Effector CD8-positive, alpha-beta T cell (primary cell): Measurements from ENCODE around the gene SH3GL3.

Experiments
- DNase-seq: peaks from one replicate; lab custom pipeline; 2025; lab: John Stamatoyannopoulos, UW
- total RNA-seq, 4 experiments: gene quantifications; one replicate each; lab custom pipeline; 2026; lab: John Stamatoyannopoulos, UW

SH3GL3 gene, protein sequence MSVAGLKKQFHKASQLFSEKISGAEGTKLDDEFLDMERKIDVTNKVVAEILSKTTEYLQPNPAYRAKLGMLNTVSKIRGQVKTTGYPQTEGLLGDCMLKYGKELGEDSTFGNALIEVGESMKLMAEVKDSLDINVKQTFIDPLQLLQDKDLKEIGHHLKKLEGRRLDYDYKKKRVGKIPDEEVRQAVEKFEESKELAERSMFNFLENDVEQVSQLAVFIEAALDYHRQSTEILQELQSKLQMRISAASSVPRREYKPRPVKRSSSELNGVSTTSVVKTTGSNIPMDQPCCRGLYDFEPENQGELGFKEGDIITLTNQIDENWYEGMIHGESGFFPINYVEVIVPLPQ
- 0 to 0.18 (median 0) reads per million in 4 experiments for total RNA-seq

DNA sequence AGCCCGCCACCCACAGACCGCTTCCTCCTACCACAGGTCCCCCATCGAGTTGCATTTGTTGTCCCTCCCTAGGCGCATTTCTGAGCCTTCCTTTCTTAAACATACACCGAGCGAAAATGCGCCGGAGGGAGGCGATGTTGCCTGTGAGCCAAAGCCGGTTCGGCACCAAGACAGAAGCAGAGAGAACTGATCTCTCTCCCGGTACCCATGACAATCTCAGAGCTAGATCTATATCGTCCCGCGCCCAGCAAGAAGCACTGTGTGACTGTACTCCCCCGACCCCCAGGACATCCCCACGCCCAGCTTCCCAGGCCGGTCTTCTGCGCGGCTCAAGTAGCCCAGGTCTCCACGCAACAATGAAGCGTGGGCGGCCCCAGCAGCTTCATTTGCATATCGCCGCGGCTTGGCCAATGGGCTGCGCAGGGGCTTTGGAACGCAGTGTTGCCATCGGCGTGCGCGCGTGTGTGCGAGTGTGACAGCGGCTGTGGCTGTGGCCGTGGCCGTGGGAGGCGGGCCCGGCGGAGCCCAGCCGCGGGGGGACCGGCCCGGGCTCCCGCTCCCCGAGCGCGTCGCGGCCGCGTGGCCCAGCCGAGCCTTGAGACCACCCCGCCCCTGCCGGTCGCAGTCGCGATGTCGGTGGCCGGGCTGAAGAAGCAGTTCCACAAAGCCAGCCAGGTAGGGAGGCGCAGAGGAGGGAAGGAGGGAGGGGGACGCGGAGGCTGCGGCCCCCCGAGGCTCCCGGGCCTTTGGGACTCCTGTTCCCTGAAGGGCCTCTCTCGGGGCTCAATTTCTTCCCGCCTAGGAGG lies at the start of gene SH3GL3:
Gene SH3GL3 (plus strand): TSS at position 438 of the 806 bp plus-strand sequence. CDS start 193 bp downstream, at position 631.
- peak; percentile 8 for DNase-seq

DNA sequence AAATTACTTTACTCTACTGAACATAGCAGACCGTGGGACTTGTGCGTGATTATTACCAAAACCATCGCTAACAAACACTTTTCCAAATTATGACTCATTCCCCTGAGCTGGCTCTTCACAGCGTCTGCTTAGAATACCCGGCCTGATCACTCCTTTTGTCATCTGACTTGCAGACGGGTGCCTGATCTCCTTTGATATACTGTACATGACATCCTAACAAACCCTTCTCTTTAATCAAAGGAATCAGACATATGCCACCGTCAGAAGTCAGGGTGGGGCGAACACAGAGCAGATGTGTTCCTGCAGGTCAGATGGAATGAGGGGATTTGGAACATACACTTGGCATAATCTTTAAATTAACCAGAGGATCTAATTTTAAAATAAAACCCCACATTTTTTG lies 48.5 kb upstream of the SH3GL3 start:
- no peak for DNase-seq

DNA sequence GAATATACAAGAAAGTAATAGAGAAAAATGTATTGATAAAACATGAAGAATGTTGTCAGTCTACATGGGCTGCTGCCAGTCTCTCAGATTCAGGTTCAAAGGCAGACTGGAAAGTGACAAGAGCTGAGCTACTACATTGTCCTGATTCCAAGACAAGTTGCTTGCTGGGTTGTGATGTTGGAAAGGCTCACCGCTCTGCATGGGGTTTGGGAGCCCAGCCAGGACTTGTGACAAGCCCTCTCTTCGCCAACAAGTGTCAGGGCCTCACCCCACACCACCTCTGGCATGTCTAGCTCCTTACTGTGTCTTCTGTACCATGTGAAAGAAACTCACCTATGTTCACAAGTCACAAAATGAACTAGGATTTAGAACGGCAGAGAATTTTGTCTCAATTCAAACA lies 43.0 kb upstream of the SH3GL3 start:
- no peak for DNase-seq

DNA sequence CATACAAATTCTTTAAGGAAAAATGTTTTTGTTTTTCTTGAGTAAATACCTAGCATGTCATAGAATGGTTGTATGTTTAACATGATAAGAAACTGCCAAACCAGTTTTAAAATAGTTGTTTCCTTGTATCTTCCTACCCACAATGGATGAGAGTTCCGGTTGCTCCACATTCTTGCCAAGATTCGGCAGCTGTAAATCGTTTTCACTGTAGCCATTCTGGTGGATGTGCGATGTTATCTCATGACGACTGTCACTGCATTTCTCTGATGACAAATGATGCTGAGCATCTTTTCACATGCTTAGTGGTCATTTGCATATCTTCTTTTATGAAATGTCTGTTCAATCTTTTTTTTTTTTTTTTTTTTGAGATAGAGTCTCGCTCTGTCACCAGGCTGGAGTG lies 36.6 kb upstream of the SH3GL3 start:
- no peak for DNase-seq

DNA sequence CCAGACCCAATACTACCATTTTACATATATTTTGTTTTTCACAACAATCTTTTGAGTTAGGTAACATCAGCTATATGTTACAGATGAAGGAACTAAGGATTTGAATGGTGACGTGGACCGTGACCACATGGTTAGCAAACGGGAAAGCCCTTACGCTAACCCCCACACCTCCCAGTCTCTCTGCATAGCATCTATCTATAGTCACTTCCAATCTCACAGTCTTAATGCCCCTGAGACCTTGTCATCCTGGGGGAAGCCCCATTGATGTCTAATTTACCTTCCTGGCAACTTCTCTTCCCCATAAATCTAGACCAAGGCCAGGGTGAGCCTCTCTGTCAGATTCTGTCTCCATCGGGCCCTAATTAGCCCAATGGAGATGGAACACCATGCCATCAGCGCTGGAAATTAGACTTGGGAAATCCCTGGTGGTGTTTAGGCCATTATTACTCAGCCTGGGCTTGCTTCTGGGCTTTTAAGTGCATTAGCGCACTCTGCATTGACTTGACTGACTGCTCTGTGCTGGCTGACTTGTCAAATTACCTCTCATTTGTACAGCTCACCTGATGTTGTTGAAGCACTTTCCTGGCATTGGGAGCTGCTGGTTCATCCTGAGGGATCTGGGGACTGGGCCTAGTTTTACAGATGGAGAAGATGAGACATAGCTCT lies 34.0 kb upstream of the SH3GL3 start:
- DNase-seq = no peak

DNA sequence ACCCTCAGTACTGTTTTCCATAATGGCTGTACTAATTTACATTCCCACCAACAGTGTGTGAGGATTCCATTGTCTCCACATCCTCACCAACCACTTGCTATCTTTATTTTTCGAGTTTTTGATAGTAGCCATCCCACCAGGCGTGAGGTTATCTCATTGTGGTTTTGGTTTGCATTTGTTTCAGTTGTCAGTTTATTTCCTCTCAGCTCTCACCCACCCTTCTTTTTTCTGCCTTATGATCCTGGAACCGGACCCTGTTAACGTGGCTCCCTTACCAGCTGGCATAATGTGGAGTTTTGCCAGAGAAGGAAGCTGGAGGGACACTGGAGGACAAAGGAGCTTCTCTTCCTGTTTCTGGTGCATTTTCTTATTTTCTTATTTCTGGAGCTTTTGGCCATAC lies 25.1 kb upstream of the SH3GL3 start:
- DNase-seq = no peak

DNA sequence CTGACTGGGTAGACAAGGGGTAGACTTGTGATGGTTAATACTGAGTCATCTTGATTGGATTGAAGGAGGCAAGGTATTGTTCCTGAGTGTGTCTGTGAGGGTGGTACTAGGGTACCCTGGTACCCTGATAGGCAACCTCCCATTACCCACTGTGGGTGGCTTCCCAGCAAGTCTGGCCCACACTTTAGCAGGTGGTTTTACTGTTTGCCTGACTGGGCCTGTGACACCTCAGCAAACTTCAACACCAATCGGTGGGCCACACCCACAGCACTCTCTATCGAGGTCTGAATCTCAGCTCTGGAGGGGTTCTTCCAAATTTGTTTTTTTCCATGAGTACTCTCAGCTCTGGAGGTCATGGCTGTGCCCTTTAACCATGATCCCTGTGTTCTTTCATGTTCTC lies 24.6 kb upstream of the SH3GL3 start:
- DNase-seq = no peak

DNA sequence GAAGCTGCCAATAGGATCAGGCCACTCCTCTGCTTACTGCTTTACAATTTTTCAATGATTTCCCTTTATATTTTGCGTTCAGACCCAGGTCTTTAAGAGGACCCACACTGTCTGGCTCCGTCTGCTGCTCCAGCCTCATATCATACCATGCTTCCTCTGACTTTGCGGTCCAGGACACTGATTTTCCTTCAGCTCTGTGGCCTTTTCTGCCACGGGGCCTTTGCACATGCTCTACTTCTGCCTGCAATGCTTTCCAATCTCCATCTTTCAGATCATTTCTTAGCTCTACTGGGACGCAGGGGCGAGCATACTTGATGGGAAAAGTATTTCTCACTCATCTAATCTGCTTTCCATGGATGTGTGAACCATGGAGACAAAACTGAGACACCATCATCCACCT lies 23.0 kb upstream of the SH3GL3 start:
- no peak for DNase-seq

DNA sequence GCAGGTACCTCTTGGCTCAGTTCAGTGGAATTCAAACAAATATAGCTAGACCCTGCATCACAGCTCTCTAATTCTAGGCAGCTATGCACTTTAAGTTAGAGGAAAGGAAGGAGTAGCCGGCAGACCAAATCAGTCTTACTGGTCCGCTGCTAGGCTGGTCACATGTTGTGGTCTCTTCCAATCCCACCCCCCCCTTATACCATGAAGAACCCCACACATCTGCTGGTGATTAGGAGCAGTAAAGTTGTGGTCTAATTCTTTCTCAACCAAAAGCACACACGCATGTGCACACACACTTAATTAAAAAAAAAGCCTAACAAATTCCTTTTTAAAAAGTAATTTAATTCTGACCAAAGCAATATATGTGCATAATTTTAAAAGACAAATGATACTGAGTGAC lies 16.7 kb upstream of the SH3GL3 start:
- DNase-seq = no peak

DNA sequence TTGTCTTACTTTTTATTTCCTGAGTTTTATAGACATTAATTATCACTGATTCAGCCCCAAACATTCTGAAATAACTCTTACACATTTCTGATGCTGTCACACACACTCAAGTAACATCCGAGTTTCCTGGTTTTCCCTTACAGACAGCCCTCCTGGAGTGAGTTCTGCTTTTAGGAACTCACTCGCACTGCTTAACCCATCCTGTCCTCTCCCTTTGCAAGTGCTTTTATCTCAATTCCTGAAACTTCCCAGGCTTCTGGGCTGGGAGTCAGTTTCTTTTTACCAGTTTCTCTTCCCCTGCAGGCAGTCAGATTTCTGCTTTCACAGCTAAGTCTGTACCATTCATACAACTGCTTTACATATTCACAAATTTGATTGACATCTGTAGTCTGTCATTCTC lies 15.6 kb upstream of the SH3GL3 start:
- no peak for DNase-seq

DNA sequence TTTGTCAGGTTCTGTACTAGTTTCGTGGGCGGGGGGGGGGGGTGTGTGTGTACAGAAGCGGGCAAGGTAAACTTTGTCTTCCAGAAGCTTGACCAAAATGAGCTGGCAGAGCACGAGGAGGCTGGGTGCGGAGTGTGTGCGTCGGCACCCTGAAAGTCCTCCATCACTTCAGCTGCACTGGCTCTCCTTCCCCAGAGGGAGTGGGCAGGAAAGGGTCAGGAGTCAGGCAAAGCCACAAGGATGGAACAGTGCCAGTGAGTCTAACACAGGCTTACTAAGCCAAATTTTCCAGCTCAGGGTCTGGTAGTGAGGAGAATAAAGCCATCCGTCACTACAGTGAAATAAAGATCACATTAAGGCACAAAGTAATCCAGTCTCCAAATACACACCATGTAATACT lies 11.9 kb upstream of the SH3GL3 start:
- DNase-seq = no peak

DNA sequence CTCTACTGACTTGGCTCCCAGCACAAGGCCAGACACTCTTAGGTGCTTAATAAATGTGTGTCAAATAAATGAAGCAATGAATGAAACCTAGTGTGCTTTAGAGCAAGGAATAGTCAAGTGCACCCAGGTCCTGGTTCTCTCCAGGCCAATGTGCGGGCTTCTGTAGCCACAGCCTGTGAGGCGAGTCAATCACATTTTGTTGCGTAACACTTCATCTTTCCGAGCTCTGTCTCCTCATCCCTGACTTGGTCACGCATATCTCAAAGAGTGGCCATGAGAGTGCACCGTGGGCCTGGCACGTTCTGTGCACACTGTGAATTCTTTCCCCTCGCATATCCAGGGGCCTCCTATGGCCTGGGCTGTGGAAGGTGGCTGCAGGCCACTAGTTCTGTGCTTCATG lies 11.4 kb upstream of the SH3GL3 start:
- no peak for DNase-seq

DNA sequence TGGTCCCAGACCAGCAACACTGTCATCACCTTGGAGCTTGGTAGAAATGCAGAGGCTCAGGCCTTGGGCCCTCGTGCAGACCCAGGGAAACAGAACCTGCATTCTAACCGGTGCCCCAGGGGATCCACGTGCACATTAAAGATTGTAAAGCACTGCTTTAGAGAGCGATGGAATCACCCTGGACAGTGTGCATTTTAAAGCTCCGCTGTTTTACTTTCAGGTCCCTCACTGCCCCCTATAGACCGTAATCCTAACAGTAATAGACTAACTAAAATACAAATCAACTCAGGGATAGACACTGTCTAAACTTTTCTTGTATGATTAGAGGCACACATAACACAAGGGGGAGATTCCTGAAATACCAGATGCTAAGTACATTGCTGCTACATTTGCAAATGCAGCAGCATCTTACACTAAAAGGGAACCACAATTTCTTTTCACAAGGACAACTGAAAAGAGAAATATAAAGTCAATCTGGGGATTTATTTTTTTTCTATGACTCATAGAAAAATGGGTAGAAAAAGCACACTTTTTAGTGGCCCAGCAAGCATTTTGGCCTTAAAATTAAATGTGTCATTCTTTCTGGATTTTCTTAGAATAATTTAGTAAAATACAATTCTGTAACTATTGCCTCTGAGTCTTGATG lies 10.5 kb upstream of the SH3GL3 start:
- no peak for DNase-seq

DNA sequence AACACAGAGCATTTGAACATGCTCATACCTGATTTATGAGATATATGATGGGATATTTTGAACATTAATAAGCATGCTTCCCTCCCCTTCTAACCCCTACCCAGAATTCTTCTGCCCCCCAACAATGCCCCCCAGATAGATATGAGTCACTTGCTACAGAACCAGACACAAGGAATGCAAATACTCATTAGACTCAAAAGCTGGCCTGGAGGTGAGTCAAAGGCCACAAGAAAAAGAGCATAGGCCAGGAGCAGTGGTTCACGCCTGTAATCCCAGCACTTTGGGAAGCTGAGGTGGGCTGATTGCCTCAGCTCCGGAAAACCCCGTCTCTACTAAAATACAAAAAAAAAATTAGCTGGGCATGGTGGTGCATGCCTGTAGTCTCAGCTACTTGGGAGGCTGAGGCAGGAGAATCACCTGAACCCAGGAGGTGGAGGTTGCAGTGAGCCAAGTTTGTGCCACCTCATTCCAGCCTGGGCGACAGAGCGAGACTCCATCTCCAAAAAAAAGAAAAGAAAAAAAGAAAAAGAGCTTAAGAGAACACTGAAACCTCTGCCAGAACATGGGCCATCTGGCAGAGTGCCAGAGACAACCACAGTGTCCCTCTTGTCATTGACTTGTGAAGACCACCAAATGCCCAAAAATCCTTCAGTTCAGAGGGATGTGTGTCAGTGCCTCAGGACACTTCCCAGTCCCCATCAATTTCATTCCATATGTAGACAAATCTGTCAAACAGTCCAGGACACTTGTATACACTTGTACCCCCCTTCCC lies 3.9 kb upstream of the SH3GL3 start:
- no peak for DNase-seq

DNA sequence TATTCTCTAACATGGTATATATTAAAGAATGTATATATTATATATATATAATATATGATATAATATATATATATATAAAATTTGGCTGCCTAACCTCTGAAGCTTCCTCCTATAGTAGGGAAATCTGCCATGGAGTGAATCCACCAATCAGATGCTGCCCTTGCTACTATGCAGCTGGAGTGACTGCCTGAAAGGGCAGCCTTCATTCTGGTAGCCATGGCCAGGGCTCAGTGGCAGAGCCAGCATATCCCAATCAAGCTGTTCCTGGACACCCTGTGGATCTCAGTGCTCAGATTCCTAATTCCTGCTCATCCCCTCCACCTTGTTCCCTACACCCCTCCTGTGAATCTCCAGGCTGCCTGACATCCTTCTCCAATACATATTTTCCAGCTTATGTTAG lies 2.2 kb upstream of the SH3GL3 start:
- DNase-seq = no peak

DNA sequence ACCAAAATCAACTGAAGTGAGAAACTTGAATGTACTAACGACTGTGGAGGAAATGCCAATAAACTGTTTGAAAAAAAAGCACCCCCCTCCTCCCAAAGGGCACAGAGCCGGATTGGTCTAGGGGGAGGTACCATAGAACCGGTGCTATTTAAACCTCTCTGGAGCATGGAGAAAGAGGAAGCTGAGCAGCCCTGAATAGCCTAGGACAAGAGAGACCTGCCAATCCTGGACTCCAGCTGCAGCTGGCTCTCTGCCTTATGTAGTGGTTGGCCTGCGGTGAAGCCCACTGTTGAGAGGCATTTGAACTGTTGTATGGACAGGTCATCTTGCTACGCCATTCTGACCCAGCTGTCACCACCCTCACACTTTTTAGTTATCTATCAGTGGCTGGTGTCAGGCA lies 1.5 kb upstream of the SH3GL3 start:
- DNase-seq = no peak

DNA sequence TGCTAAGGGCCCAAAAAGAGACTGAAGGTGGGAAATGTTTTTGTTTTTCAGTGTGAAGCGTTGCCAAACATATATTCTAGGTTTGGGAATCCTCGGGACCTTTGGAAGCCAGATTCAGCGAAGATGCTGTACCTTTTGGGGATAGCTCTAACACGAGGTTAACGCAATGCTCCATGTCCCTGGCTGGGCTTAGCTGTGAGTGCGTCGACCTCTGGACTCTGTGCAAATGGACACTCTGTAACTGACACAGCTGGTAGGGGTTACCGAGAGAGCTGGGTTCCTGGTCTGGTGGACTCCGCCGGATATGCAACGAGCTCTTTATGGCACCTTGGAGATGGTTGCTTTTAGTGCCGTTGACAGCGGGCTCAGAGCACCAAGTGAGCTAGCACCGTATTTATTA lies 724 bp upstream of the SH3GL3 start:
- no peak for DNase-seq

DNA sequence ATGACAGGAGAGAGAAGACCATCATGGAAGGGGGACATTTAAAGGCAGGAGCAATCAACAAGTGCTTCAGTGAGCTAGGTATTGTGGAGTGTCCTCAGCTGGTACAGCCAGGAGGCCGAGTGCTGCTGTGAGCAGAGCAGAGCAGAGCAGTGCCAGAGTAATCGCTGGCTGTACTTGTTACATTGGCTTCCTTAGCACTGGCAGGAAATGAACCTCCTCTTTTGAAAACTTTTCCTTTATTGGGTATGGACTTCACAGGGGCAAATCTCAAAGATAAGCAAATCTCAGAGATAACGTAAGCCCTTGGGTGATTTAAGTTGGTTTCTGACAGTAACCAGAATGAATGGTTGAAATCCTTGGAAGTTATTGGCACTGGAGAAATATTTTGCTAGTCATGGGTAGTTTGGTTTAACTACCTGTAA lies 2.1 kb downstream of the SH3GL3 start:
- no peak for DNase-seq

DNA sequence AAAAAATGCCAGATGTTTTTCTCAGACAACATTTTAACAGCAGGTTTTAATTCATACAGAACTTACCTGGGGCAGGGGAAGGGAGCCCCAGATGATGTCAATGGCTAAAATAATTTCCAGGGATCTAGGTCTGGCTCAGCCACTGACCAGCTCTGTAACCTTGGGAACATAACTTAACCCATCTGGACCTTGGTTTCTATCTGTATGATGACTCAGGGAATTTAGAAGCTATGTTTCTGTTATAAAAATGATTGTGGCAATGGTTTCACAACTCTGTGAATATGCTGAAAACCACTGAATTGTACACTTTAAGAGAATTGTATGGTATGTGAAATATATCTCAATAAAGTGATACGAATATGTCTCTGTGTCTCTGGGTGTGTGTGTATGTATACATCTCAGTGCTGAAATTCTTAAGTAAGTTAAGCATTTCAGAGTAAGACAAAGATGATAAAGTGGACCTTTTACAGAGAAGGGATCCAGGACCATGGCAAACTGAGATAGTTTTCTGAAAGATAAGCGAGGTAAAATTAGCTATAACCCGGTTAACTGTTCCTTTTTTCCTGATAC lies 2.9 kb downstream of the SH3GL3 start:
- no peak for DNase-seq

DNA sequence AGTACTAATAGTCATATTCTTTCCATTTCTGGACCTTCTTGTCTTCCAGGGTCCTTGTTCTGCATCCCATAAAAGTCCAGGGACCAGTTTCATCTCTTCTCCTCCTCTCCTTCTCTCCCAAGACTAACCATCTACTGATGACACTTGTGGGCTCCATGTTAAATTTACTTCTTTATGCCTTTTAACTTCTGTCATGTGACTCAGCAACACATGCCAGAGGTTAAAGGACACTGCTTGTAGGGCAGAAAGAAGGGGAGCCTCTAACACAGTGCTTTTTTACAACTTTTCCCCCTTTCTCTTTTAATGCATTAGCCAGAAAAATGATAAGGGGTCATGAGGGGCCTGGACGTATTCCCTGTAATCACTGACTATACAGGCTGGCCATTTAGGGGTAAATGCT lies 10.0 kb downstream of the SH3GL3 start:
- DNase-seq = no peak

DNA sequence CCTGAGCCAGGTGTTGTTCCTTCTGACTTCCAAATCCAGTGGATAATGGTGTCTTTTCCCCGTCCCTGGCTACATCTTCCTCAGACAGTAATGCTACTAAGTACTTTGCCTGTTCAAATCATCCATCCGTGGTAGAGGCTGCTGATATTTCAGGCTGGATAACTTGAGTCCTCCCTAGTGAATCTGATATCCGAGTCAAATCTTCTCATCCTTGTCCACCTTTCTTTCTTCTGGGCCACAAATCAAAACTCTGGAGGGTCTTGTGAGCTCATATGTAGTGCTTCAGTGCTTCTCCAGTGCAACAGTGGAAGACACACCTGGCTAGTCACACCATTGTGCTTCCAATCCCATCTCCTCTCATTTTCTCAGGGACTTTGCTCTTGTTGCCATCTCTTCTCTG lies 11.2 kb downstream of the SH3GL3 start:
- DNase-seq = no peak
